Measurements from ENCODE around the gene DNAJB6. TPM values are rescaled to one million over a fixed set of nuclear protein-coding genes. Genes with fewer than 3 reads are reported as not detected.

The DNAJB6 gene
- total RNA-seq, 1 donor from 2014 or later = 97.2 TPM

- Mint-ChIP-seq H3K27me3 (peaks cover 3% of the 10 kb centered on the region), H3K27ac (no peak overlapping the region), H3K4me1 (ENCODE audit: unreplicated experiment) (peaks cover 14% of the 10 kb centered on the region), H3K9me3 (no peaks in the 10 kb centered on the region), H3K36me3 (no peaks in the 10 kb centered on the region), H3K4me3 (no peak overlapping the region)
- DNase-seq (ENCODE audit: extremely low spot score, unreplicated experiment) = no peak
- no peak for TF ChIP-seq CTCF (conservative IDR thresholded peaks at IDR 0.05)
These were observed 93.9 kb downstream of the DNAJB6 start for GRCh38 chr7:157430721-157431120.

DNA sequence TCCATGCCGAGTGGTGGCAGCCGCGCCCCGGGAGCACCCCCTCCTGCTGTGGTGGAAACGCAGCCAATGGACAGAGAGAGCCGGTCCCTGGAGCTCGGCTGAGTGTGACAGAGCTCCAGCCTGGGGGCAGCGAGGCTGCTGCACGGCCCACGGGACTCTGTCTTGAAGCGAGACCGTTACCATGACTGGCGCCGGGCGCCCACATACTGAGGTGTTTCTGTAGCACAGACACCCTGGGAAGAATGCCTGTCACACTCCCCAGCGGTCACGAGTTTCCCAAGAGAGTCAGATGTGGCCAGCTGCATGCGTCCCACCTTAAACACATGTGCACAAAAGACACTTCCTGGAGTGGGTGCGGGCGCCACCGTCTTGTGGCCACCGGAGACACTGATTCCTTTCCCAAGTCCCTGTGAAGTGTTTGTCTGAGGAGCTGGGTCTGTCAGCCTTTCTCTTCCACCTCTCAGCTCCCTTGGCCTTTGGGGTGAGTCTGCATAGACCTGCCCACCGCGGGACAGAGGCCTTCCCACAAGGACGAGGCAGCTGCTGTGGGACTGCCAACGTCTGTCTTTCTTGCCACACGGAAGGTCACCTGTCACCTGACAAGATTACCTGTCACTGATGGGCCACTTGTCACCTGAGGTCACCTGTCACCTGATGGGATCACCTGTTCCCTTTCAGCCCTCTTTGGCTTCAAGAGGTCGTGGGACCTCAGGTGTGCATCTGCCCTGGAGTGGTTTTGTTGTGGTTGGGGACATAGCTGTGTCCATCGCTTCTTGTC lies 94.6 kb downstream of the DNAJB6 start:
- H3K4me1 Mint-ChIP-seq (ENCODE audit: unreplicated experiment) = peaks cover 14% of the 10 kb centered on the region
- no peaks in the 10 kb centered on the region for H3K9me3 Mint-ChIP-seq
- DNase-seq (ENCODE audit: extremely low spot score, unreplicated experiment) = no peak
- H3K27me3 Mint-ChIP-seq = peaks cover 3% of the 10 kb centered on the region
- H3K27ac Mint-ChIP-seq = no peak overlapping the region
- H3K4me3 Mint-ChIP-seq = no peak overlapping the region
- TF ChIP-seq CTCF (conservative IDR thresholded peaks at IDR 0.05) = no peak
- H3K36me3 Mint-ChIP-seq = no peaks in the 10 kb centered on the region

DNA sequence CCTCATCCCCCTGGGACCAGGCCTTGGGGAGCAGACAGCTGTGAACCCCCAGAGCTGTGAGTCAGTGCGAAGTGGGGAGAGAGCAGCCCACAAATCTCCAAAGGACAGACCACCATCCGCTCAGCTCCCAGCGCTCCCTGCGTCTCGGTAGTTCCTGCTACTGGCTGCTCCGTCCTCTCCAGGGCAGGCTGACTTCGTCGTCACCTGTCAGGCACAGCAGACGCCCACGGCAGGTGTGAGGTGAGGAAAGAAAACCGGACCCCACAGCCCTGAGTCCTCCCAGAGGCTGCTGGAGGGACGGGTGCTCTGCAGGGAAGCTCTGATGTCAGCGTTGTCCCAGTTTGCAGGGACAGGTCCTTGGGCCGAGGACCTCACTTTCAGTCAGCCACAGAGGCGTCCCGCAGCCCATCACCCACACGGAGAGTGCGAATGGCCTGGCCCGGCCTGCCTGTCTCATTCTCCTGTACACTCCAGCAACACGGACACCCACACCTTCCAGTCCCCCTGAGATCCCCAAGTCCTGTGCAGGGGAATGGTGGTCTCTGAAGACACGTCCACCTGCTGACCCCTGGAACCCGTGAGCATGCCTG lies 95.2 kb downstream of the DNAJB6 start:
- H3K4me1 Mint-ChIP-seq (ENCODE audit: unreplicated experiment) = peaks cover 14% of the 10 kb centered on the region
- H3K36me3 Mint-ChIP-seq = no peaks in the 10 kb centered on the region
- H3K4me3 Mint-ChIP-seq = peak overlapping the region; percentile 83
- TF ChIP-seq CTCF (conservative IDR thresholded peaks at IDR 0.05) = no peak
- no peaks in the 10 kb centered on the region for H3K9me3 Mint-ChIP-seq
- H3K27ac Mint-ChIP-seq = peak overlapping the region; percentile 68
- H3K27me3 Mint-ChIP-seq = peaks cover 3% of the 10 kb centered on the region
- no peak for DNase-seq (ENCODE audit: extremely low spot score, unreplicated experiment)

DNA sequence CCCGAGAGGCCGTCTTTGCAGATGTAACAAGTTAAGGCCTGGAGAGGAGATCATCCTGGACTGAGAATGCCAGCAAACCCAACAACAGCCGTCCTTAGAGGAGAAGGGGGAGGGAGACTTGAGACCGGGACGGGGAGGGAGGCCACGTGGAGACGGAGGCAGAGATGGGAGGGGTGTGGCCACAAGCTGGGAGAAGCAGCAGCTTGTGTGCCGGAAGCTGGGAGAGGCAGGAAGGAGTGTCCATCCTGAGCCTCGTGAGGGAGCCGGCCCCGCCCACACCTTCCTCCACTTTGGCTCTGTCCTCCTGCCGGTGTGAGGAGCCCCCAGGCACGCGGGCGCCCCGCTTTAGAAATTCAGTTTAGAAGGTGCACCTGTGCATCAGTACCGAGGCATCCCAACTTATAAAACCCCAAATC lies 95.7 kb downstream of the DNAJB6 start:
- Mint-ChIP-seq H3K4me3 (peak overlapping the region; percentile 83), H3K4me1 (ENCODE audit: unreplicated experiment) (peaks cover 14% of the 10 kb centered on the region), H3K27ac (peak overlapping the region; percentile 68), H3K36me3 (no peaks in the 10 kb centered on the region), H3K9me3 (no peaks in the 10 kb centered on the region), H3K27me3 (peaks cover 3% of the 10 kb centered on the region)
- no peak for TF ChIP-seq CTCF (conservative IDR thresholded peaks at IDR 0.05)
- DNase-seq (ENCODE audit: extremely low spot score, unreplicated experiment) = no peak

GRCh38 chr7:157432957-157433576 lies 96.3 kb downstream of the DNAJB6 start:
- H3K9me3 Mint-ChIP-seq = no peaks in the 10 kb centered on the region
- no peaks in the 10 kb centered on the region for H3K36me3 Mint-ChIP-seq
- H3K4me3 Mint-ChIP-seq = peak overlapping the region; percentile 83
- peaks cover 14% of the 10 kb centered on the region for H3K4me1 Mint-ChIP-seq (ENCODE audit: unreplicated experiment)
- DNase-seq (ENCODE audit: extremely low spot score, unreplicated experiment) = no peak
- H3K27ac Mint-ChIP-seq = peak overlapping the region; percentile 68
- TF ChIP-seq CTCF (conservative IDR thresholded peaks at IDR 0.05) = peak; percentile 89
- H3K27me3 Mint-ChIP-seq = peaks cover 3% of the 10 kb centered on the region
